HCT116 (cell line): ENCODE data around the gene CENPB. TPM values are rescaled to one million over a fixed set of nuclear protein-coding genes. Genes with fewer than 3 reads are reported as not detected.
"Not testable (repeated sequence)": the region's sequence is repeated elsewhere in the genome, so short reads cannot be mapped to it uniquely, and the experiment has no call there.

Experiments
- ATAC-seq: fragments of 200-7000 bp; cut with Tn5 transposase; 2 replicates; pipeline ENCODE4 v1.9.1; 2020; ENCODE audit warnings: mild to moderate bottlenecking, moderate library complexity
- BruUV-seq: library from RNA; stranded (reverse); fragments of 400-500 nt; replicated peaks from 2 replicates; lab custom pipeline; 2021; lab: Mats Ljungman, UMichigan
- CTCF ChIA-PET: fragments of 300-600 bp; sonication (Branson Sonifier 250); formaldehyde crosslinking; loops from one replicate; lab custom pipeline; 2021; ENCODE audit warnings: antibody characterized with exemption; lab: Charles Lee
- POLR2A ChIA-PET: fragments of 300-600, 350-600 bp; sonication (Branson Sonifier 250); formaldehyde crosslinking; loops from one replicate; lab custom pipeline; 2021; ENCODE audit warnings: antibody characterized with exemption; lab: Charles Lee
- RAD21 ChIA-PET, 2 experiments: fragments of 300-600 bp; sonication (Branson Sonifier 250); formaldehyde crosslinking; loops; one replicate each; lab custom pipeline; 2023; ENCODE audit warnings: low total read pairs in 2 of 2; ENCODE audit not compliant: uncharacterized antibody in 2 of 2, unreplicated experiment in 2 of 2, low non-redundant PET in 1 of 2; lab: Charles Lee
- DNase-seq: peaks from one replicate; pipeline ENCODE4 v3.0.0-alpha.2; 2010; ENCODE audit warnings: low read depth, low spot score
- H2AFZ ChIP-seq: fragments of 200-600 bp; shearing (Covaris generic), sonication (generic); 2 replicates; pipeline ENCODE4 v1.6.1; 2017; ENCODE audit warnings: low read depth, mixed run types, mixed read lengths, antibody characterized with exemption, low read length; ENCODE audit not compliant: poor library complexity, severe bottlenecking
- H3K27ac ChIP-seq: 2 replicates; pipeline ENCODE4 v1.5.1; 2012; ENCODE audit warnings: low read depth, low read length
- H3K27me3 ChIP-seq: fragments of 200-600 bp; sonication (generic); 2 replicates; pipeline ENCODE4 v1.6.1; 2016; ENCODE audit warnings: mixed run types, low read length, mixed read lengths; ENCODE audit not compliant: insufficient read depth
- H3K36me3 ChIP-seq, 2 experiments: fragments of 200-500 bp in 1 of 2; fragments of 200-600 bp in 1 of 2; sonication (Bioruptor generic) in 1 of 2; sonication (generic) in 1 of 2; 2 replicates each; pipeline versions ENCODE4 v1.5.1 to v1.6.1; 2014 to 2016; ENCODE audit warnings: low read length in 2 of 2, inconsistent platforms in 1 of 2, mixed read lengths in 1 of 2, mixed run types in 1 of 2; ENCODE audit not compliant: insufficient read depth in 2 of 2, control insufficient read depth in 1 of 2
- H3K4me1 ChIP-seq, 2 experiments: fragments of 200-600 bp in 1 of 2; sonication (generic) in 1 of 2; 2 replicates each; pipeline versions ENCODE4 v1.5.1 to v1.6.1; 2012 to 2017; ENCODE audit warnings: low read length in 2 of 2, inconsistent platforms in 1 of 2, mild to moderate bottlenecking in 1 of 2, mixed read lengths in 1 of 2, mixed run types in 1 of 2, moderate library complexity in 1 of 2; ENCODE audit not compliant: insufficient read depth in 2 of 2, control insufficient read depth in 1 of 2
- H3K4me2 ChIP-seq: fragments of 200-600 bp; sonication (generic); 2 replicates; pipeline ENCODE4 v1.6.1; 2017; ENCODE audit warnings: mixed run types, low read length, mixed read lengths
- H3K4me3 ChIP-seq, 2 experiments: fragments of 200-600 bp in 1 of 2; sonication (generic) in 1 of 2; replicated peaks in 1 of 2; 2 replicates each; pipeline ENCODE4 v1.5.1; 2011 to 2016; ENCODE audit warnings: low read length in 2 of 2, control low read depth in 1 of 2, low read depth in 1 of 2, mild to moderate bottlenecking in 1 of 2, mixed read lengths in 1 of 2, mixed run types in 1 of 2
- H3K79me2 ChIP-seq: fragments of 200-600 bp; sonication (generic); 2 replicates; pipeline ENCODE4 v1.6.1; 2017; ENCODE audit warnings: mild to moderate bottlenecking, mixed run types, low read length, moderate library complexity, mixed read lengths; ENCODE audit not compliant: insufficient read depth
- H3K9ac ChIP-seq: fragments of 200-600 bp; sonication (generic); 2 replicates; pipeline ENCODE4 v1.6.1; 2016; ENCODE audit warnings: low read length, mixed read lengths
- H3K9me2 ChIP-seq: fragments of 200-600 bp; sonication (generic), shearing (Covaris generic); 2 replicates; pipeline ENCODE4 v1.6.1; 2017; ENCODE audit warnings: mixed run types, mild to moderate bottlenecking, moderate library complexity; ENCODE audit not compliant: insufficient read depth
- H3K9me3 ChIP-seq, 2 experiments: fragments of 200-500 bp in 1 of 2; fragments of 200-600 bp in 1 of 2; sonication (Bioruptor generic) in 1 of 2; sonication (generic) in 1 of 2; 2 replicates each; pipeline ENCODE4 v1.6.1; 2014 to 2017; ENCODE audit warnings: low read length in 2 of 2, mixed read lengths in 2 of 2, inconsistent platforms in 1 of 2, low read depth in 1 of 2, mild to moderate bottlenecking in 1 of 2, mixed run types in 1 of 2, moderate library complexity in 1 of 2; ENCODE audit not compliant: control insufficient read depth in 1 of 2, insufficient read depth in 1 of 2
- H4K20me1 ChIP-seq: fragments of 200-600 bp; sonication (generic), shearing (Covaris generic); 2 replicates; pipeline ENCODE4 v1.6.1; 2017; ENCODE audit warnings: mixed run types, mild to moderate bottlenecking, moderate library complexity; ENCODE audit not compliant: insufficient read depth
- ATF3 ChIP-seq: IDR thresholded peaks from 2 replicates; pipeline ENCODE4 v1.6.1; 2012
- CBX3 ChIP-seq: IDR thresholded peaks from 2 replicates; pipeline ENCODE4 v1.6.1; 2012; ENCODE audit warnings: low read depth
- EGR1 ChIP-seq: IDR thresholded peaks from 2 replicates; pipeline ENCODE4 v1.6.1; 2012; ENCODE audit warnings: low read depth
- EZH2 ChIP-seq: fragments of 200-600 bp; sonication (generic); IDR thresholded peaks from 2 replicates; pipeline ENCODE4 v1.6.1; 2017; ENCODE audit warnings: antibody characterized with exemption, mixed run types
- EZH2phosphoT487 ChIP-seq: fragments of 200-600 bp; IDR thresholded peaks from 2 replicates; pipeline ENCODE4 v1.6.1; 2018; ENCODE audit warnings: antibody characterized with exemption, borderline replicate concordance
- FOSL1 ChIP-seq: IDR thresholded peaks from 2 replicates; pipeline ENCODE4 v1.6.1; 2012; ENCODE audit warnings: low read depth
- POLR2A ChIP-seq: IDR thresholded peaks from 2 replicates; pipeline ENCODE4 v1.7.0; 2011; ENCODE audit warnings: borderline replicate concordance; ENCODE audit not compliant: insufficient read depth, insufficient read length; ENCODE audit errors: extremely low read depth
- POLR2AphosphoS5 ChIP-seq: IDR thresholded peaks from 2 replicates; pipeline ENCODE4 v1.6.1; 2011; ENCODE audit warnings: mild to moderate bottlenecking, low read depth, low read length, moderate library complexity
- RAD21 ChIP-seq: IDR thresholded peaks from 2 replicates; pipeline ENCODE4 v1.6.1; 2012; ENCODE audit warnings: low read depth, mild to moderate bottlenecking
- REST ChIP-seq: IDR thresholded peaks from 2 replicates; pipeline ENCODE4 v1.6.1; 2012; ENCODE audit warnings: low read depth
- SP1 ChIP-seq: IDR thresholded peaks from 2 replicates; pipeline ENCODE4 v1.6.1; 2012; ENCODE audit warnings: low read depth
- SRF ChIP-seq: IDR thresholded peaks from 2 replicates; pipeline ENCODE4 v1.6.1; 2012; ENCODE audit warnings: low read depth
- TCF7L2 ChIP-seq: IDR thresholded peaks from 2 replicates; pipeline ENCODE4 v1.7.0; 2011; ENCODE audit warnings: borderline replicate concordance, inconsistent platforms; ENCODE audit not compliant: insufficient read depth, insufficient read length; ENCODE audit errors: extremely low read depth
- YY1 ChIP-seq: IDR thresholded peaks from 2 replicates; pipeline ENCODE4 v1.6.1; 2011; ENCODE audit warnings: low read length, low read depth, moderate library complexity, mild to moderate bottlenecking; ENCODE audit not compliant: insufficient replicate concordance; ENCODE audit errors: extremely low read depth
- intact Hi-C: fragments of 100-400 bp; cut with micrococcal nuclease; formaldehyde crosslinking; loops from 2 replicates; pipeline ENCODE4 v1.10.0; 2022
- total RNA-seq: library from RNA; stranded (reverse); gene quantifications from one replicate; pipeline ENCODE4 v1.2.1, GENCODE V29; 2021; ENCODE audit not compliant: unreplicated experiment

Gene CENPB
- total RNA-seq, 1 experiment from 2014 or later: 67.2 TPM

DNA sequence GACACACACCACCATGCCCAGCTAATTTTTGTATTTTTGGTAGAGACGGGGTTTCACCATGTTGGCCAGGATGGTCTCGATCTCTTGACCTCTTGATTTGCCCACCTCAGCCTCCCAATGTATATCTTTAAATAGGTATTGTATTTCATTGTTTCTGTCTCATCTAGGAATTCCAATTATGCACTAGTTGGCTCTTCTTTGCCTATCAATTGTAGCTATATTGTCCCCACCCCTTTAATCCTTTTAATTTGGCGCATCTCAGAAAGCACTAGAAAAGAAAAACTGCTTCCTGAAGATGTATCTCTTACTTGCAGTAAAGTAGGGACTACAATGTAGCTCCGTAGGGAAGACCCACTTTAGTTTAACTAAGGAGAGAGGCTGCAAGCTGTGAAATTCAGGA, 49.6 kb upstream of the CENPB start:
- H3K9ac ChIP-seq: no peak overlapping the region
- peaks cover 8 to 17% of the 10 kb centered on the region in 2 experiments for H3K4me1 ChIP-seq
- ChIA-PET POLR2A (no interaction called here), CTCF (no interaction called here), RAD21 (no interaction called here)
- no peak overlapping the region for H2AFZ ChIP-seq
- H3K9me3 ChIP-seq: no peaks in the 10 kb centered on the region
- DNase-seq (no peak), ATAC-seq (no peak)
- BruUV-seq: no TSS peak
- H3K4me2 ChIP-seq: no peak overlapping the region
- no peak overlapping the region for H3K4me3 ChIP-seq
- H3K27me3 ChIP-seq: no peaks in the 10 kb centered on the region
- TF ChIP-seq CBX3 (no peak), EGR1 (no peak), REST (no peak), POLR2AphosphoS5 (no peak), SRF (no peak), SP1 (no peak), YY1 (no peak), RAD21 (no peak), ATF3 (no peak), EZH2 (no peak), TCF7L2 (no peak), POLR2A (no peak), EZH2phosphoT487 (no peak), FOSL1 (no peak)
- H3K79me2 ChIP-seq: no peaks in the 10 kb centered on the region
- H3K27ac ChIP-seq: no peak overlapping the region
- intact Hi-C loops: no loop called here
- no peaks in the 10 kb centered on the region for H3K9me2 ChIP-seq
- H3K36me3 ChIP-seq: no peaks in the 10 kb centered on the region
- H4K20me1 ChIP-seq: no peaks in the 10 kb centered on the region

- DNase-seq, H3K9me2 ChIP-seq, CTCF ChIA-PET, H3K9ac ChIP-seq, POLR2A ChIA-PET, BruUV-seq, H3K4me2 ChIP-seq, H3K4me1 ChIP-seq, H3K36me3 ChIP-seq, H3K27ac ChIP-seq, H2AFZ ChIP-seq, H3K27me3 ChIP-seq, H3K79me2 ChIP-seq, H4K20me1 ChIP-seq, intact Hi-C loops, H3K4me3 ChIP-seq, RAD21 ChIA-PET, H3K9me3 ChIP-seq, ATAC-seq: not testable (repeated sequence)
Measured at GRCh38 chr20:3829891-3830290, 43.4 kb upstream of the CENPB start.
